Sigmoid colon (tissue), 3 donors: Measurements from ENCODE around the gene STK11.
"Not testable (repeated sequence)": the region's sequence is repeated elsewhere in the genome, so short reads cannot be mapped to it uniquely, and the experiment has no call there.

Experiments
- CTCF ChIP-seq, 4 experiments: fragments of 450-650 bp in 3 of 4; fragments of 200-600 bp in 1 of 4; IDR thresholded peaks; one replicate each; pipeline ENCODE4 v1.5.1; 2016 to 2019; ENCODE audit warnings: antibody characterized with exemption in 4 of 4, mild to moderate bottlenecking in 3 of 4, moderate library complexity in 2 of 4
- POLR2A ChIP-seq, 2 donors: fragments of 450-650 bp; IDR thresholded peaks; one replicate each; pipeline ENCODE4 v1.6.1; 2016; ENCODE audit warnings: antibody characterized with exemption in 2 of 2, mild to moderate bottlenecking in 2 of 2, moderate library complexity in 2 of 2

- not testable (repeated sequence) for TF ChIP-seq CTCF, POLR2A (IDR thresholded peaks at IDR 0.05)
Observed at GRCh38 chr19:1200614-1201013, 5.0 kb upstream of the STK11 start.
